ENCODE measurements around the gene CSAD. TPM values are rescaled to one million over a fixed set of nuclear protein-coding genes. Genes with fewer than 3 reads are reported as not detected.

Gene CSAD
- total RNA-seq, 1 experiment from 2014 or later = 33.1 TPM

GRCh38 chr12:53184828-53185227 lies 4.1 kb upstream of the CSAD start:
- CTCF ChIA-PET = no interaction called here
- peaks cover 53% of the 10 kb centered on the region for H3K36me3 ChIP-seq (ENCODE audit: low read depth)
- BruUV-seq (replicated peaks) = no TSS peak

GRCh38 chr12:53182903-53183302 lies 2.2 kb upstream of the CSAD start:
- Histone ChIP-seq H4K20me1 (ENCODE audit: insufficient read depth) (peaks cover 21% of the 10 kb centered on the region), H3K79me2 (ENCODE audit: low read depth) (peaks cover 37% of the 10 kb centered on the region), H3K27me3 (ENCODE audit: insufficient read depth, low read depth) (no peaks in the 10 kb centered on the region), H3K27ac (no peak overlapping the region), H3K4me2 (peak overlapping the region; percentile 96; the same call in 1 of the 2 replicates), H3F3A (ENCODE audit: insufficient read depth, low read depth) (peaks cover 37% of the 10 kb centered on the region), H3K9me3 (ENCODE audit: insufficient read depth, low read depth) (no peaks in the 10 kb centered on the region), H3K9me2 (ENCODE audit: insufficient read depth) (no peaks in the 10 kb centered on the region), H3K4me1 (replicated peaks; ENCODE audit: insufficient read depth) (peaks cover 29% of the 10 kb centered on the region), H3K4me3 (no peak overlapping the region), H3K36me3 (ENCODE audit: low read depth) (peaks cover 53% of the 10 kb centered on the region), H2AFZ (no peak overlapping the region)
- ChIA-PET CTCF (interaction anchor here (0.6 kb wide), 1 partner anchor 141 kb away, joined by 3 read pairs; no protein-coding TSS in a partner anchor), POLR2A (ENCODE audit: unreplicated experiment) (interaction anchor here (0.6 to 0.7 kb wide), 2 partner anchors 12 to 138 kb away, joined by 6 to 9 read pairs; no protein-coding TSS in a partner anchor)
- no peak for TF ChIP-seq CTCF (conservative IDR thresholded peaks at IDR 0.05)
- intact Hi-C loops (cut with micrococcal nuclease; ENCODE audit: unreplicated experiment) = no loop called here
- no peak for DNase-seq
- BruUV-seq (replicated peaks) = no TSS peak

More at GRCh38 chr12:53184828-53185227, 4.1 kb upstream of the CSAD start:
- H3K4me1 ChIP-seq (replicated peaks; ENCODE audit: insufficient read depth) = peaks cover 18% of the 10 kb centered on the region
- H2AFZ ChIP-seq = no peak overlapping the region
- peaks cover 21% of the 10 kb centered on the region for H4K20me1 ChIP-seq (ENCODE audit: insufficient read depth)
- H3F3A ChIP-seq (ENCODE audit: insufficient read depth, low read depth) = peaks cover 45% of the 10 kb centered on the region
- TF ChIP-seq CTCF (conservative IDR thresholded peaks at IDR 0.05) = no peak
- no peak for TF ChIP-seq EZH2 (IDR thresholded peaks at IDR 0.05; ENCODE audit: low read depth)
- H3K27ac ChIP-seq = no peak overlapping the region
- peaks cover 26% of the 10 kb centered on the region for H3K79me2 ChIP-seq (ENCODE audit: low read depth)
- no peak for DNase-seq
- no peaks in the 10 kb centered on the region for H3K9me3 ChIP-seq (ENCODE audit: insufficient read depth, low read depth)
- H3K4me3 ChIP-seq = no peak overlapping the region
- no peaks in the 10 kb centered on the region for H3K27me3 ChIP-seq (ENCODE audit: insufficient read depth, low read depth)
- intact Hi-C loops (cut with micrococcal nuclease; ENCODE audit: unreplicated experiment) = no loop called here
- POLR2A ChIA-PET (ENCODE audit: unreplicated experiment) = no interaction called here
- H3K4me2 ChIP-seq = no peak overlapping the region
- H3K9me2 ChIP-seq (ENCODE audit: insufficient read depth) = no peaks in the 10 kb centered on the region

- Histone ChIP-seq H3K9me3 (ENCODE audit: insufficient read depth, low read depth) (no peaks in the 10 kb centered on the region), H3F3A (ENCODE audit: insufficient read depth, low read depth) (peaks cover 37% of the 10 kb centered on the region), H3K4me2 (peak overlapping the region; percentile 96), H3K79me2 (ENCODE audit: low read depth) (peaks cover 37% of the 10 kb centered on the region), H3K27ac (peak overlapping the region; percentile 74), H3K4me3 (peak overlapping the region; percentile 61; the same call in 1 of the 2 replicates), H2AFZ (no peak overlapping the region), H3K4me1 (replicated peaks; ENCODE audit: insufficient read depth) (peaks cover 29% of the 10 kb centered on the region), H3K27me3 (ENCODE audit: insufficient read depth, low read depth) (no peaks in the 10 kb centered on the region), H4K20me1 (ENCODE audit: insufficient read depth) (peaks cover 21% of the 10 kb centered on the region), H3K9me2 (ENCODE audit: insufficient read depth) (no peaks in the 10 kb centered on the region), H3K36me3 (ENCODE audit: low read depth) (peaks cover 49% of the 10 kb centered on the region)
- intact Hi-C loops (cut with micrococcal nuclease; ENCODE audit: unreplicated experiment) = loop anchor here (1.0 to 2.0 kb wide), 2 partner anchors 14 to 39 kb away; no protein-coding TSS in a partner anchor
- DNase-seq = no peak
- CTCF ChIA-PET = interaction anchor here (0.6 to 2.4 kb wide), 3 partner anchors 50 to 139 kb away, joined by 3 to 14 read pairs (median 7); partner anchors contain the start of genes AAAS and RARG
- POLR2A ChIA-PET (ENCODE audit: unreplicated experiment) = interaction anchor here (0.6 kb wide), 2 partner anchors 20 to 44 kb away, joined by 4 to 11 read pairs; no protein-coding TSS in a partner anchor
- BruUV-seq (replicated peaks) = no TSS peak
- no peak for TF ChIP-seq EZH2 (IDR thresholded peaks at IDR 0.05; ENCODE audit: low read depth)
- TF ChIP-seq CTCF (conservative IDR thresholded peaks at IDR 0.05) = no peak
These were observed 1.2 kb upstream of the CSAD start for GRCh38 chr12:53181935-53182334.
